ENCODE results near the gene IQGAP2.

DNA sequence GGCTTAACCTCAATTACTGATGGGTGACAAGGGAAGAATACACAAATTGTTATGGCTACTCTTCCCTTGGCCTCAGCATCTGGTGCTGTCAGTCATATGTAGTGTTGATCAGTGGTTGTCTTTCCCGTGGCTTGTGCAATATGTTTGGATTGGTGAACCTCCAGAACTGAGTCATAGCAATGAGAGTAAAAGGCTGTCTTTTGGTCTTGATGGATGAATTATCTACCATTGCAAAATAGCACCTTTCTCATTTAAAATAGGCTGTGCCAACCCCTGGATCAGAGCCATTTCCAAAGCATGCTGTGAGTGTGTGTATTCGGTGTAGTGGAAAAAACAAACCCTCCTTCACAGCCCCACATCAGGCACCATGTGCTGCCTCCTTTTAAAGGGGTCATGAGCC, 298.2 kb downstream of the IQGAP2 start:
- TF ChIP-seq FOXM1 (IDR thresholded peaks at IDR 0.05; ENCODE audit: borderline replicate concordance): no peak
- TF ChIP-seq BHLHE40 (IDR thresholded peaks at IDR 0.05; ENCODE audit: borderline replicate concordance): no peak
- TF ChIP-seq FOXA1 (IDR thresholded peaks at IDR 0.05): no peak
- no peak for TF ChIP-seq NFRKB (IDR thresholded peaks at IDR 0.05)
- no peak for TF ChIP-seq SP1 (IDR thresholded peaks at IDR 0.05)
- TF ChIP-seq FOXK2 (IDR thresholded peaks at IDR 0.05): no peak
- no peak for TF ChIP-seq CTBP1 (IDR thresholded peaks at IDR 0.05; ENCODE audit: borderline replicate concordance)
- no peak for TF ChIP-seq ELF4 (IDR thresholded peaks at IDR 0.05)
